Measurements from ENCODE around the gene KCNS1.

DNA sequence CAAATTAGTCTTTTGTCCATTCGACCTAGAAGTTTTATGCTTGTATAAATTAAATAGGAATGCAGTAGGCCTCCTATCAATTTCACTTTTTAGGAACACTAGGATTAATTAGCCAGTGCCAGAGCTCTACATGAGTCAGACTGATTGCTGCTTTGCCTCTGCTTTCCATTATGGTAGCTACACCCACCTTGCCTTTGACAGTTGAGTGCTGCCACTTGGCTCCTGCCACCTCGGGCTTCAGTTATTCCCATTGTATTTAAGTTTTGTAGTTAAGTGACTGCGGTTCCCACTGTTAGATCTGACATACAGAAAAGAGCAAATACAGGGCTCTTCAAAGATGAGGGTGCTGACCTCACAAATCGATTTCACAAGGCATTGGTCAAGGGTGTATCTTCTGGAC is 39.9 kb upstream of the KCNS1 start:
- TF ChIP-seq POLR2A (IDR thresholded peaks at IDR 0.05) (no peak), POLR2AphosphoS5 (IDR thresholded peaks at IDR 0.05) (no peak), EP300 (IDR thresholded peaks at IDR 0.05) (no peak)
- TF ChIP-seq, protein P1, sequence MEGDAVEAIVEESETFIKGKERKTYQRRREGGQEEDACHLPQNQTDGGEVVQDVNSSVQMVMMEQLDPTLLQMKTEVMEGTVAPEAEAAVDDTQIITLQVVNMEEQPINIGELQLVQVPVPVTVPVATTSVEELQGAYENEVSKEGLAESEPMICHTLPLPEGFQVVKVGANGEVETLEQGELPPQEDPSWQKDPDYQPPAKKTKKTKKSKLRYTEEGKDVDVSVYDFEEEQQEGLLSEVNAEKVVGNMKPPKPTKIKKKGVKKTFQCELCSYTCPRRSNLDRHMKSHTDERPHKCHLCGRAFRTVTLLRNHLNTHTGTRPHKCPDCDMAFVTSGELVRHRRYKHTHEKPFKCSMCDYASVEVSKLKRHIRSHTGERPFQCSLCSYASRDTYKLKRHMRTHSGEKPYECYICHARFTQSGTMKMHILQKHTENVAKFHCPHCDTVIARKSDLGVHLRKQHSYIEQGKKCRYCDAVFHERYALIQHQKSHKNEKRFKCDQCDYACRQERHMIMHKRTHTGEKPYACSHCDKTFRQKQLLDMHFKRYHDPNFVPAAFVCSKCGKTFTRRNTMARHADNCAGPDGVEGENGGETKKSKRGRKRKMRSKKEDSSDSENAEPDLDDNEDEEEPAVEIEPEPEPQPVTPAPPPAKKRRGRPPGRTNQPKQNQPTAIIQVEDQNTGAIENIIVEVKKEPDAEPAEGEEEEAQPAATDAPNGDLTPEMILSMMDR (IDR thresholded peaks at IDR 0.05) = no peak
